Measurements from ENCODE around the gene CDS1. TPM values are rescaled to one million over a fixed set of nuclear protein-coding genes. Genes with fewer than 3 reads are reported as not detected.
A peak's percentile ranks its signal among the peaks of the same experiment; 100 is the strongest.
"Not testable (repeated sequence)": the region's sequence is repeated elsewhere in the genome, so short reads cannot be mapped to it uniquely, and the experiment has no call there.

Gene CDS1
- 10 to 100 TPM; 18.9 to 32.9 (median 26.9) TPM for total RNA-seq

- DNase-seq: no peak
- Histone ChIP-seq H3K4me3 (peak within 1 kb of the TSS; percentile 69 to 92 (median 79)), H3K27me3 (peaks cover 0 to 5% (median 0%) of the 10 kb centered on the region in 4 donors), H3K27ac (peak within 1 kb of the TSS; percentile 90 to 98 (median 96)), H3K36me3 (peaks cover 0 to 3% (median 0%) of the 10 kb centered on the region in 3 donors), H3K4me1 (peaks cover 5 to 60% (median 5%) of the 10 kb centered on the region in 3 donors), H3K9me3 (no peaks in the 10 kb centered on the region)
- 0% methylated on average over 1 to 5 of the region's 88 CpGs for WGBS, 2 donors
- TF ChIP-seq POLR2A (IDR thresholded peaks at IDR 0.05): peak in 1 of 4 donors; percentile 29
- no peak for TF ChIP-seq CTCF (IDR thresholded peaks at IDR 0.05)
- intact Hi-C loops (cut with DNase I): no loop called here
Measured at GRCh38 chr4:84582988-84583875, at the start of gene CDS1. Gene CDS1 (plus strand): TSS chr4:84583127. CDS start chr4:84583402, 275 bp downstream.

DNA sequence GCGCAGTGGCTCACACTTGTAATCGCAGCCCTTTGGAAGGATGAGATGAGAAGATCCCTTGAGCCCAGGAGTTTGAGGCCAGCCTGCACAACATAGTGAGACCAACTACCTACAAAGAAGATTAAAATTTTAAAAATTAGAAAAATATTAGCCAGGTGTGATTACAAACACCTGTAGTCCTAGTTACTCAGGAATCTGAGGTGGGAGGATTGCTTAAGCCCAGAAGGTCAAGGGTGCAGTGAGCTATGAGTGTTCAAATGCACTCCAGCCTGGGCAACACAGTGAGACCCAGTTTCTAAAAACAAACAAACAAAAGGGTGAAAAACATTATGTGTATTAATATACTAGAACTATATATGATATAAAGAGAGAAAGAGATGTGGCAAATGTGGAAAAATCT, 47.0 kb upstream of the CDS1 start:
- Histone ChIP-seq H3K9me3 (no peaks in the 10 kb centered on the region), H3K27me3 (no peaks in the 10 kb centered on the region), H3K36me3 (no peaks in the 10 kb centered on the region), H3K4me1 (no peaks in the 10 kb centered on the region), H3K4me3 (no peak overlapping the region), H3K27ac (no peak overlapping the region)
- WGBS, 2 donors: 92 to 100% methylated on average over 2 of the region's 2 CpGs
- intact Hi-C loops (cut with DNase I): no loop called here
- DNase-seq: no peak
- no peak for TF ChIP-seq POLR2A (IDR thresholded peaks at IDR 0.05)
- no peak for TF ChIP-seq CTCF (IDR thresholded peaks at IDR 0.05)

GRCh38 chr4:84545093-84545492, 37.8 kb upstream of the CDS1 start:
- no peak overlapping the region for H3K4me3 ChIP-seq
- intact Hi-C loops (cut with DNase I): no loop called here
- WGBS, 2 donors: 60% methylated on average over 3 of the region's 5 CpGs; no CpG with 5 or more reads in 1 of the 2 donors

DNA sequence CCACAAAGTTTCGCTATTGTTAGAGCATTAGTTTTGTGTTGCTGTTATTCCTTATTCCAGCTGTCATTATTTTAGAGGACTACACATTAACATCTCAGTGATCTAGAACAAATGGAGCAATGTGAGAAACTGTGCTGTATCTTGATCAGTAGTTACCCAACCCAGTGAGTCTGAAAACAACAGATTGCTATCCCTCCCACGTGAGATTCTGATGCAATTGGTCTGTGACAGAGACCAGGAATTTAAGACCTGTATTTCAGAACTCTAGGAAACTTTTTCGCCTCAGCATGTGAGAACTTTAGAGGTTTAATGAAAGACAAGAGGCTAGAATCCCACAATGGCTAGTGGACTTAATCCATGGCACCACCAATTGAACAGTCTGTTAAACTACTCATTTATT, 35.7 kb upstream of the CDS1 start:
- Histone ChIP-seq H3K36me3 (no peaks in the 10 kb centered on the region), H3K27me3 (no peaks in the 10 kb centered on the region), H3K4me1 (no peaks in the 10 kb centered on the region), H3K9me3 (no peaks in the 10 kb centered on the region), H3K27ac (no peak overlapping the region), H3K4me3 (no peak overlapping the region)
- 70 to 77% methylated on average over 3 of the region's 3 CpGs for WGBS, 2 donors
- intact Hi-C loops (cut with DNase I): no loop called here
- no peak for DNase-seq
- TF ChIP-seq POLR2A (IDR thresholded peaks at IDR 0.05) (no peak), CTCF (IDR thresholded peaks at IDR 0.05) (no peak)

More at GRCh38 chr4:84545093-84545492, 37.8 kb upstream of the CDS1 start:
- Histone ChIP-seq H3K9me3 (no peaks in the 10 kb centered on the region), H3K27me3 (no peaks in the 10 kb centered on the region), H3K4me1 (no peaks in the 10 kb centered on the region), H3K27ac (no peak overlapping the region), H3K36me3 (no peaks in the 10 kb centered on the region)
- no peak for DNase-seq
- no peak for TF ChIP-seq POLR2A (IDR thresholded peaks at IDR 0.05)

DNA sequence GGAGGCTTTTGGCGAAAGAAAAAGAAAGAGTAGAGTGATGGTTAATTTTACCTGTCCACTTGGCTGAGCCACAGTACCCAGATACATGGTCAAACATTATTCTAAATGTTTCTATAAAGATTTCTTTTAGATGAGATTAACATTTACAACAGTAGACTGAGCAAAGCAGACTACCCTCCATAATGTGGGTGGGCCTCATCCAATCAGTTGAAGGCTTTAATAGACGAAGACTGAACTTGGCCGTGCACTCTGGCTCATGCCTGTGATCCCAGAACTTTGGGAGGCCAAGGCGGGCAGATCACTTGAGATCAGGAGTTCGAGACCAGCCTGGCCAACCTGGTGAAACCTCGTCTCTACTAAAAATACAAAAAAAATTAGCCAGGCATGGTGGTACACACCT, 33.7 kb upstream of the CDS1 start:
- H3K27ac ChIP-seq; H3K4me3 ChIP-seq; DNase-seq; H3K36me3 ChIP-seq; H3K4me1 ChIP-seq; H3K27me3 ChIP-seq; H3K9me3 ChIP-seq; intact Hi-C loops (cut with DNase I): not testable (repeated sequence)
- WGBS, 2 donors: 55 to 81% methylated on average over 3 to 6 of the region's 6 CpGs

DNA sequence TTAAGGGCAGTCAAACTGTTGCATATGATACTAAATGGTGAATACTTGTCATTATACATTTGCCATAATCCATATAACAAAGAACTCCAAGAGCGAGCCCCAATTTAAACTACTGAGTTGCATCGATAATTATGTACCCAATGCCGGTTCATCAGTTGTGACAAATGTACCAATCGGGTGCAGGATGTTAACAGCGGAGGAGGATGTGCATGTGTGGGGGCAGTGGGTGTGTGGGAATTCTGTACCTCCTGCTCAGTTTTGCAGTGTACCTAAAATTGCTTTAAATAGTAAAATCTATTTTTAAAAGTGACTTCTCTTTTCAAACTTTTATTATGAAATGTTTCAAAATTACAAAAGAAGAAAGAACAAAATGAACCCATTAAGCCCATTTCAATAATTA, 20.8 kb upstream of the CDS1 start:
- no peak overlapping the region for H3K27ac ChIP-seq
- no peaks in the 10 kb centered on the region for H3K27me3 ChIP-seq
- DNase-seq: no peak
- TF ChIP-seq POLR2A (IDR thresholded peaks at IDR 0.05): no peak
- TF ChIP-seq CTCF (IDR thresholded peaks at IDR 0.05): no peak
- no peak overlapping the region for H3K4me3 ChIP-seq
- WGBS, 2 donors: 90 to 93% methylated on average over 5 of the region's 5 CpGs
- no peaks in the 10 kb centered on the region for H3K36me3 ChIP-seq
- intact Hi-C loops (cut with DNase I): no loop called here
- H3K9me3 ChIP-seq: no peaks in the 10 kb centered on the region
- H3K4me1 ChIP-seq: no peaks in the 10 kb centered on the region
